Subcutaneous adipose tissue (tissue), 4 donors: Measurements from ENCODE around the gene FAM83D. TPM values are rescaled to one million over a fixed set of nuclear protein-coding genes. Genes with fewer than 3 reads are reported as not detected.

Experiments
- total RNA-seq, 4 donors: library from RNA; depleted of rRNA; stranded (reverse); fragments of >200 nt; gene quantifications; one replicate each; pipeline ENCODE4 v1.1.0, GENCODE V29; 2016
- TF ChIP-seq, protein P1 (sequence below): fragments of 450-650 bp; IDR thresholded peaks from one replicate; pipeline ENCODE4 v1.5.1; 2016; ENCODE audit warnings: low read depth, mild to moderate bottlenecking, control low read depth, antibody characterized with exemption, moderate library complexity

FAM83D gene
- total RNA-seq, 4 donors from 2014 or later, result 0.57 to 1.8 (median 1.1) TPM

DNA sequence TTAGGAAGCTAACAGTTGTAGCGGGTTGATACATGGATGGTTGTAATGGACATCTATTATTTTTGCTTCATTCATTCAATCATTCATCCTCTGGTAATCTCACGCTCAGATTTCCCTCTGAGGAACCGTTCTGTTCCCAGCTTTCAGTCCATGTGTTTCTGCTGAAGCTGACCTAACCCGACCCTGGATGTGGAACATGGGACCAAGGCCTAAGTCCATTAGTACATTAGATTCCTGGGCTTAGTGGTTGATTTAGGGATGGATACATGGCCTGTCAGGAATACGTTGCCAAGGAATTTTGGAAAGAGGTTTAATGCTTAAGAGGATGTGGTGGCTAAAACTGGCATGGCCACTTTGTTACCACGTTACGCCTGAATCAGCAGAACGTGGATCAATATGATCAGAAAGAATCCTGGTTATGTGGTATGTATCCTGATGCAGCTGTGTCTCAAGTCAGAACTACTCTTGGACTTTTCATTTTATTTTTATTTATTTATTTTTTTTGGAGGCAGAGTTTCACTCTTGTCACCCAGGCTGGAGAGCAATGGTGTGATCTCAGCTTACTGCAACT is 31.8 kb downstream of the FAM83D start:
- TF ChIP-seq, protein P1, sequence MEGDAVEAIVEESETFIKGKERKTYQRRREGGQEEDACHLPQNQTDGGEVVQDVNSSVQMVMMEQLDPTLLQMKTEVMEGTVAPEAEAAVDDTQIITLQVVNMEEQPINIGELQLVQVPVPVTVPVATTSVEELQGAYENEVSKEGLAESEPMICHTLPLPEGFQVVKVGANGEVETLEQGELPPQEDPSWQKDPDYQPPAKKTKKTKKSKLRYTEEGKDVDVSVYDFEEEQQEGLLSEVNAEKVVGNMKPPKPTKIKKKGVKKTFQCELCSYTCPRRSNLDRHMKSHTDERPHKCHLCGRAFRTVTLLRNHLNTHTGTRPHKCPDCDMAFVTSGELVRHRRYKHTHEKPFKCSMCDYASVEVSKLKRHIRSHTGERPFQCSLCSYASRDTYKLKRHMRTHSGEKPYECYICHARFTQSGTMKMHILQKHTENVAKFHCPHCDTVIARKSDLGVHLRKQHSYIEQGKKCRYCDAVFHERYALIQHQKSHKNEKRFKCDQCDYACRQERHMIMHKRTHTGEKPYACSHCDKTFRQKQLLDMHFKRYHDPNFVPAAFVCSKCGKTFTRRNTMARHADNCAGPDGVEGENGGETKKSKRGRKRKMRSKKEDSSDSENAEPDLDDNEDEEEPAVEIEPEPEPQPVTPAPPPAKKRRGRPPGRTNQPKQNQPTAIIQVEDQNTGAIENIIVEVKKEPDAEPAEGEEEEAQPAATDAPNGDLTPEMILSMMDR, result no peak

DNA sequence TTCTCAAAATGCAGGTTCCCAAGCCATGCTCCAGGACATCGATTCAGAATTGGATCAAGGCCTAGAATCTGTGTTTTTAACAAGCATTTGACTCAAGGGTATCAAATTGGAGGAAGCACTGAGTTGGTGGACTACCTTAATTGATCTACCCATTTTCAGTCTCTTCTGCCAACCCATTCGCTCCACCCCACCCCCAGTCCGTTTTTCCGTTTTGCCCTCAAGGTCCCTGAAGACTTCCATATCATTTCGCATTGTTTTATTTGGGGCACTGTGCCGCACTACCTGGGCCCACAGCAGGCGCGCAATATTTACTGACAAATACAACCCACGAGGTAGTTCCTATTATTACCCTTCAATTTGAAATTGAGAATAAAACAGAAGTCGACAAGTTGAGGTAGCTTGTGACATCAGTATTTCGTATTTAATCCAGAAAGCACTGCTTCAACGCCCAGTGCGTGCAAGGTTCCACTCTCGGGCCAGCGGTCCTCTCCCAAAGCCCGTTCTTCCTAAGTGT is 35.4 kb downstream of the FAM83D start:
- TF ChIP-seq, protein P1, result no peak

DNA sequence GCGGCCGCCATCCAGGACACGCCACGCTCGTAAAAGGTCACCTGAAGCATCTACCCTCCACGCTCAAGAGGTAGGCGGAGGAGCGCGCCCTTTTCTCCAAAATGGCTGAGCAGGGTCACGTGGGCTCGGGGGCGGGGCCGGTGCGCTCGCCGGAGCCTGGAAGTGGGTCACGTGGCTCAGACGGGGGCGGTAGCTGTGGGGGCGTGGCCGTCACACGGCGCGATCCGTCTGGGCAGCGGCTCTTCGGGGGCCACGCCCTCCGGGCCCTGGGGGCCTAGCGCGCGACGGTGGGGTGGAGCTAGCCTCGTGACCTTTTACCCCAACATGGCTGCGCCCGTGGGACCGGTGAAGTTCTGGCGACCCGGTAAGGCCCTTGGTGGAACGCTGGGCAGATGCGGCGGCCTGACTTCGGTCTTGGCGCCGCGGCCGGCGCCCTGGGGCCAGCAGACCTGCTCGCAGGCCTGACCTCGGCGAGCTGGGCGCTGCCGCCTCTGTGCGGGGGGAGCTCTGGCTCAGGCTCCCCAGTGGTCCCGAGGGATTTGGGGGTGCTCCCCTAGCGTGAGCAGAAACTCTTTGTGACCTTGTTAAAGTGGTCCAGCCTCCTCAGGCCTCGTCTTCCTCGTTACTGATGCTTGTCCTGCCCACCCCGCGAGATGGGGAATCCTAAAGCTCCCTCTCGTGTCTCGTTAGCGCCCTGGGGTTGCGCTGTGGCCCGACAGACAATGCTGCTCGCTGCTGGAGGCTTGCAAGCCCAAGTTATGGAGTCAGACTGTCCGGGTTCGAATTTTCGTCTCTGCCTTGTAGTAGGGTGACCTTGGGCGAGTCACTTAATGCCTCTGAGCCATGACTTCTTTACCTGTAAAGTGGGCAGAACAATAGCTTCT is 36.1 kb downstream of the FAM83D start, which contains the start of gene DHX35:
TSS of gene DHX35 (plus strand) at position 301 of the 884 bp plus-strand sequence. CDS start at position 325, 24 bp downstream.
- TF ChIP-seq, protein P1, result no peak

DNA sequence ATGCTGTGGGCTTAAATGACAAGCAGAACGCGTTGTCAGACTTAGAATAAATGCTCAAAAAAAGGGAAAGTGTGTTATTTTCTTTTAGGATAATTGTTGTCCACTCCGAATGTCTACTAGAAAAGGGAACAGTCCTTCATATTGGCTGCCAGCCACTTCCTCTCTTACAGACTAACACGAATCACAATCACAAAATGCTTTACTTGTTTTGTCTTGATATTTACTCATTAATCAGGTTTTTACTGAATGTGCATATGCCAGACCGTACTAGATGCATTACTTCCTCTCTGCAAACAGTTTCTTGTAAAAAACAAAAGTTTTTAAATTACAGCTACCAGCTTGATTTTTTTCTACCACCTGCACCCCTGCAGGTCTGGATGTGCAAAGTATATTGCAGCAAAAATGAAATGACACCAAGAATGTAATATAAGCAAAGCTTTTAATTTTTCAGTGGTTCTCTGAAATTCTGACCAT is 36.7 kb downstream of the FAM83D start:
- TF ChIP-seq, protein P1, result no peak

DNA sequence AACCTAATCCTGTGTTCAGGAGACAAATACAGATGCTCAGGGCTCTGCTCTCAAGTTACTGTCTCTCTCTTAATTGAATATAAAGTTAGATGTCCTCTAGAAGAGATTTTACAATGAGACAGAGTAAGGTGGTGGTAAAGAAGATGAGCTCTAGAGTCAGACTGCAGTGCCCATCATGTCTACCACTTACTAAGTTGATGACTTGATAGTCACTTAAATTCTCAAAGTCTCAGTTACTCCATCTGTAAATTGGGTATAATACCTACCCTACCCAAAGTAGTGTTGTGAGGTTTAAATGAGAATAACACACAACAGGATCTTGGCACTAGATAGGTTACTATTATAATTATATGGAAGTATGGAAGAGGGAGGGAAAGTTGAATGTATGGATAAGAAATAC is 37.5 kb downstream of the FAM83D start:
- TF ChIP-seq, protein P1, result no peak

DNA sequence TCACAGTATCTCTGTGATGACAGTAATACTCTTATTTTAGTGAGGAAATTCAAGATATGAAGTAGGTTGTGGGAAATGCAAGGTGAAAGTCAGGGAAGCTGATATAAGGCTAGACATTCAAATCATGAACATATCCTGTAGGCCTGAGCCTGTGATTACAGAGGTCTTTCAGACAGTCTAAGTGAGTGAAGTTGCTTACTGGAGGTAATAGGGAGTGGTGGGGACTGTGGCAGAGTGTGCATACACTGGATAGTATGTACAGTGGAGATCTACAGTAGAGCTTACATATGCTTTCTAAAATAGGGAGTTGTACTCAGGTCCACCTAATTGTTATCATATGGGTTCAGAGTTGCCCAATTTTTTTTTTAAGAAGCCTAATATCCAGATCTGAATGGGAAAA is 39.0 kb downstream of the FAM83D start:
- TF ChIP-seq, protein P1, result no peak

DNA sequence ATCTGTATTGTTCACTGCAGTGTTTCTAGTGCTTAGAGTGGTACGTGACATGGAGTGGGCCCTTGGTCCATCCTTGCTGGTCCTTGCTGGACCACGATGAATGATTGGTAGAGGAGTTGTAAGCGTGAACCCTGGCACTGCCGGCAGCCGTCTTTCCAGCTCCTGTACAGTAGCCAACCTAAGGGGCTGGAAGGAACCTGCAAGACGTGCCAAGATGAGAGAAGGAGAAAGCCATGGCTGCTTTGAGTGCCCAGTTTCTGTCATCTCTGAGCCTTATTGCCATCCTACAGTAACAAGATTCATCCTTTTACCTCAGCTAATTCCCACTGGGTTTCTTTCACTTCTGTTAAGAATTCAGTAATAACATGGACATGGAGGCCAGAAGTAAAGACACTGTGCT is 41.9 kb downstream of the FAM83D start:
- TF ChIP-seq, protein P1, result no peak
